ENCODE results near the gene KIF6.

KIF6 gene

DNA sequence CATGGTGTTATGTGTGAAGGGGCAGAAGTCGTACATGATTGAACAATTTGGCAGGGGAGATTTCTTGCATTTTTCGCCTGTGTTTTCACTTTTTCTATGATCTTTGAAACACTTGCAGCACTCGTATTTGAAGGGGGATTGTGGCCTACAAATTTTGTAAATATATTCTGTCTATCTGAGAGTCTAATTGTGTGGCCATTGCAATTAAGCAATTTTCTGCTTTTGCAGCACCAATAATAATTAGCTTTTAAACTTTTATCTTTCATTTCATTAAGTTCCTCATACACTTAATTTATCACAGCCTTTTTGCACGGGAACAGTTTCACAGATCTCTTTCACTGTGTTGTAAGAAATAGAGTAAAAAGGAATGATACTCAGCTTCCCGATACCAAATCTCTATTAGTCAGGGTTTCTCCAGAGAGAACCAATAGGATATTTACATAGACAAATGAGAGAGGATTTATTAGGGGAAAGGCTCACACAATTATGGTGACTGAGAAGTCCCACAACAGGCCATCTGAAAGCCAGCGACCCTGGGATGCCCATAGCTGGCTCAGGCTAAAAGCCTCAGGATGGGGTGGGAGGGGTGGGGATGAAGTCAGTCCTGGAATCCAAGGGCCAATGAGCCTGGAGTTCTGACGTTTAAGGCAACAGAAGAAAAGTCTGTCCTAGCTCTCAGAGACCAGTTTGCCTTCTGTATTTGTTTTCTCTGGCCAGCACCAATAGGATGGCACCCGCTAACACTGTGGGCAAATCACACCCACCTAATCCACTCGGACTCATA is 58.3 kb downstream of the KIF6 start:
- TF ChIP-seq, protein P1, sequence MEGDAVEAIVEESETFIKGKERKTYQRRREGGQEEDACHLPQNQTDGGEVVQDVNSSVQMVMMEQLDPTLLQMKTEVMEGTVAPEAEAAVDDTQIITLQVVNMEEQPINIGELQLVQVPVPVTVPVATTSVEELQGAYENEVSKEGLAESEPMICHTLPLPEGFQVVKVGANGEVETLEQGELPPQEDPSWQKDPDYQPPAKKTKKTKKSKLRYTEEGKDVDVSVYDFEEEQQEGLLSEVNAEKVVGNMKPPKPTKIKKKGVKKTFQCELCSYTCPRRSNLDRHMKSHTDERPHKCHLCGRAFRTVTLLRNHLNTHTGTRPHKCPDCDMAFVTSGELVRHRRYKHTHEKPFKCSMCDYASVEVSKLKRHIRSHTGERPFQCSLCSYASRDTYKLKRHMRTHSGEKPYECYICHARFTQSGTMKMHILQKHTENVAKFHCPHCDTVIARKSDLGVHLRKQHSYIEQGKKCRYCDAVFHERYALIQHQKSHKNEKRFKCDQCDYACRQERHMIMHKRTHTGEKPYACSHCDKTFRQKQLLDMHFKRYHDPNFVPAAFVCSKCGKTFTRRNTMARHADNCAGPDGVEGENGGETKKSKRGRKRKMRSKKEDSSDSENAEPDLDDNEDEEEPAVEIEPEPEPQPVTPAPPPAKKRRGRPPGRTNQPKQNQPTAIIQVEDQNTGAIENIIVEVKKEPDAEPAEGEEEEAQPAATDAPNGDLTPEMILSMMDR (conservative IDR thresholded peaks at IDR 0.05; ENCODE audit: low read depth, low read length): no peak
- DNase-seq (ENCODE audit: low read depth): peak; percentile 49
- H3K4me3 ChIP-seq (ENCODE audit: low read length): no peak overlapping the region

DNA sequence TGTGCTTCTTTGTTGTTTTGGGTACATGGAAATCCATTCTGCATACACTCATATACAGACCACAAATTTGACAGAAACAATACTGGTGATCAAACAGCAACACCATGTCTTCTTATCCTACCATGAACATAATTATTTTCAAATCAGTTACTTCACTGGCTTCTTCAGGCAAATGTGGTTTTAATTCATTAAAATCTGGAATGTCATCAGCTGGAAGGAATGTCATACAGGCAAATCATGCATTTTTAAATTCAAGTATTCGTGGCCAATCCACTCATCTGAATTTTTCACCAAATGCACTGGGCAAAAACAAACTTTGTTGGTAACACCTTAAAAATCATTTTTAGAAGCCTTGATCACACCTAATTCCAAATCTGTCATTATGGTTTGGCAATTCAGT is 59.3 kb downstream of the KIF6 start:
- DNase-seq (ENCODE audit: low read depth): no peak
- TF ChIP-seq, protein P1 (conservative IDR thresholded peaks at IDR 0.05; ENCODE audit: low read depth, low read length): no peak
- no peak overlapping the region for H3K4me3 ChIP-seq (ENCODE audit: low read length)

DNA sequence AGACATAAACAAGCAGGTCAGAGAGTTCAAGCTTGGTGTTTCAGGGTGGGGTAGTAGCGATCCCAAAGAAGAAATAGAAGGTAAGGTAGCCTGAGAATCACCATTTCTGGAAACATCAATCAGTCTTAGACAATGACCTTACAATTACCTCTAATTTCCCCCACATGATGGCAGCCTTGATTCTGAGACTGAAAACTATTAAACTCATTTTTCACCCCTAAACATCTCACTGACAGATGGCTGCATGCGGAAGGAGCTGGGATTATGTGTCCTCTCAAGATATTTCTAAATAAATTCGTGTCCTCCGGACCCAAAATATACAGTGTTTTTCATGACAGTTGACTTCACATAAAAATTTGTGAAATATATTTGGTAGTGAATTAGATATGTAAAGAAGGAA is 61.0 kb downstream of the KIF6 start:
- TF ChIP-seq, protein P1 (conservative IDR thresholded peaks at IDR 0.05; ENCODE audit: low read depth, low read length): no peak

DNA sequence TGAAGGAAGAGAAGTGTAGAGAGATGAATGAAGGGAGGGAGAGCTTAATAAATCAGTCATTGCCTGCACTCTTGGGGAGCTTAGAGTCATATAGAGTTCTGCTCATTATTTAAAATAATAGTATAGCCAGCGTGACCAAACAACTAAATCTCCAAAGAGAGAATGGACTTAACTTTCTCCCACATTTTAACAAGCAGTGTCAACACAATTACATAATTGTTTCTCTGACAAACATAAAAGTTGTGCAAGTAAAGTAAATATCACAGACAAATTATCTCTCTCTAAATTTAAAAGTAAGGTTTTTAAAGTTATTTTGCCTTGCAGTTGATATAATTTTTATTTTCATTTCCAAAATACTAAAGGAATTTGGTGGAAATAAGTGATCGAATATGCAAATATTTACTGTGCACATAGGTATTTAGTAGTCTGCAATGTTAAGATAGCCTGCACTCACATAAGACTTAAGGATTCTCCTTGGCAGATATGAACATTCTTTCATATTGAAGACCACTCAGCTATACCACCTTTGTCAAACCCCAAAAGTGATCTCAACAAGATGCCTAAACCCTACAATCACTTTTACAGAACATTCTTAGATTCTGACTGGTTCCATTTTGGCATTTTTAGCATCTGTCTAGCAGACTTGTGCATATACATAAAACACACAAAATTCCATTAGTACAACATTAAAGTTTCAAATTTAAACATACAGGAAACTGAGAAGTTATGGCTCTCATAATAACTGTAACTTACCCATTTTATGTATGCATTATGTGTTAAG is 67.7 kb downstream of the KIF6 start:
- no peak overlapping the region for H3K4me3 ChIP-seq (ENCODE audit: low read length)
- TF ChIP-seq, protein P1 (conservative IDR thresholded peaks at IDR 0.05; ENCODE audit: low read depth, low read length): no peak
- no peak for DNase-seq (ENCODE audit: low read depth)

More for the DNA sequence above, 61.0 kb downstream of the KIF6 start:
- no peak overlapping the region for H3K4me3 ChIP-seq (ENCODE audit: low read length)
- DNase-seq (ENCODE audit: low read depth): no peak

DNA sequence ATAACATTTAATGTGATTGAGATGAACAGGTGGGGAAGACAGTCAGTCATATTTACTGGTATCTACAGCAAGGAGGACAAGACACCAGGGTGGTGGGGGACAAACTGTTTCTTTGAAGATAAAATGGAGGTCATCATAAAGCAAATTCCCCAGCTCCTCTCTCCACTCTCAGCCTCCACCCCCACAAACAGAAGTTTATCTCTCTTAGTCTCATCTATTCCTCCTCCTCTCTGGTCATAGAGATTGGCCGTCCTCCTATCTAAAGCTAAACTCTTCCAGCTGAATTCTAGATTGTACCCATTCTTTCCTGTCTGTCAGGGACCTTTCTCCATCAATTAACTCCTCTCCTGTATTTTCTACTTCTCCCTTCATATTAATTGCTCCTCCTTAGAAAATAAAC is 71.1 kb downstream of the KIF6 start:
- no peak for DNase-seq (ENCODE audit: low read depth)
- H3K4me3 ChIP-seq (ENCODE audit: low read length): no peak overlapping the region
- TF ChIP-seq, protein P1 (conservative IDR thresholded peaks at IDR 0.05; ENCODE audit: low read depth, low read length): no peak

DNA sequence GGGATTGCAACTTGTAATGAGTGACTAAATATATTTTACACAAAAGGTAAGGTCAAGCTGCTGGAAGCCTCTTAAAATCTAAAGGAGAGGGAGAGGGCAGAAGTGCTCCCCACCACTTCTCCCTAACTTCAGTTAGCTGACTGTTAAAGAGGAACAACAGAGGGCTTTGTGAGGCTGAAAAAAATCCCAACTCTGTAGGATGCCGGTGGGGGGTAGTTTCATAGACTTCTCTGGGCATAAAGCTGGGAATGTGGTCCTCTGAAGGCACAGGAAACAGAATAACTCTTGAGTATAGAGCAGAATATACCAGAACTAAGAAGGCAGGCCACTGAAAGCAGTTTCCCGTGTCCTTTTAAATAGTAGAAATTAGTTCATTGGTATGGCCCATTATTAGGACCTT is 71.6 kb downstream of the KIF6 start:
- H3K4me3 ChIP-seq (ENCODE audit: low read length): no peak overlapping the region
- DNase-seq (ENCODE audit: low read depth): no peak
- TF ChIP-seq, protein P1 (conservative IDR thresholded peaks at IDR 0.05; ENCODE audit: low read depth, low read length): no peak
